ENCODE measurements around the gene C6orf47. TPM values are rescaled to one million over a fixed set of nuclear protein-coding genes. Genes with fewer than 3 reads are reported as not detected.

The C6orf47 gene
- total and polyA plus RNA-seq, 2 donors (not counting 3 experiments of a cell fraction or from before 2014, with no cell fraction given) = 5.8 to 12.8 TPM

GRCh38 chr6:31676322-31676903 lies 15.8 kb upstream of the C6orf47 start:
- TF ChIP-seq CTCF (IDR thresholded peaks at IDR 0.05; ENCODE audit: extremely low read depth in 1 of 2, insufficient read depth in 1 of 2, low read depth in 1 of 2, low read length in 2 of 2) (no peak), FOS (IDR thresholded peaks at IDR 0.05; ENCODE audit: borderline replicate concordance, insufficient read depth, low read length) (no peak), MYC (IDR thresholded peaks at IDR 0.05; ENCODE audit: low read depth, low read length) (no peak), POLR2AphosphoS5 (IDR thresholded peaks at IDR 0.05; ENCODE audit: insufficient read depth, low read depth, low read length) (no peak), EZH2 (IDR thresholded peaks at IDR 0.05; ENCODE audit: borderline replicate concordance, low read depth, low read length, severe bottlenecking) (no peak), JUN (IDR thresholded peaks at IDR 0.05; ENCODE audit: borderline replicate concordance, insufficient read depth, insufficient read length, low read depth) (no peak), POLR2A (IDR thresholded peaks at IDR 0.05; ENCODE audit: low read depth, low read length) (no peak), GATA2 (IDR thresholded peaks at IDR 0.05; ENCODE audit: insufficient read depth, insufficient read length, low read depth, low read length) (no peak)
- TF ChIP-seq, protein P1, sequence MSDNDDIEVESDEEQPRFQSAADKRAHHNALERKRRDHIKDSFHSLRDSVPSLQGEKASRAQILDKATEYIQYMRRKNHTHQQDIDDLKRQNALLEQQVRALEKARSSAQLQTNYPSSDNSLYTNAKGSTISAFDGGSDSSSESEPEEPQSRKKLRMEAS (IDR thresholded peaks at IDR 0.05; ENCODE audit: insufficient read depth, insufficient read length) = no peak
- Histone ChIP-seq H3K4me3 (replicated peaks in 1 of 3; ENCODE audit: insufficient read depth in 1 of 3, low read depth in 1 of 3, low read length in 3 of 3) (no peak overlapping the region), H3K9me1 (replicated peaks; ENCODE audit: control insufficient read depth, extremely low read depth, insufficient read depth, low read length) (no peaks in the 10 kb centered on the region), H3K9ac (replicated peaks; ENCODE audit: extremely low read depth, insufficient read depth, low read length) (no peak overlapping the region), H3K4me1 (ENCODE audit: control insufficient read depth, extremely low read depth, insufficient read depth, low read length) (peaks cover 5% of the 10 kb centered on the region), H3K27me3 (ENCODE audit: control insufficient read depth in 2 of 2, insufficient read depth in 2 of 2, low read length in 2 of 2) (no peaks in the 10 kb centered on the region), H3K36me3 (ENCODE audit: control insufficient read depth in 2 of 2, extremely low read depth in 1 of 2, insufficient read depth in 2 of 2, low read length in 2 of 2) (peaks cover 5 to 16% of the 10 kb centered on the region in 2 experiments), H3K9me3 (replicated peaks; ENCODE audit: control insufficient read depth, insufficient read depth, low read length) (no peaks in the 10 kb centered on the region), H4K20me1 (replicated peaks; ENCODE audit: control insufficient read depth, extremely low read depth, insufficient read depth, low read length) (no peaks in the 10 kb centered on the region), H3K27ac (ENCODE audit: insufficient read depth, low read depth, low read length) (no peak overlapping the region), H2AFZ (ENCODE audit: low read depth, low read length) (no peak overlapping the region), H3K79me2 (ENCODE audit: control insufficient read depth, insufficient read depth, low read length) (no peaks in the 10 kb centered on the region), H3K4me2 (ENCODE audit: insufficient read depth, low read length) (no peak overlapping the region)
- dilution Hi-C loops (cut with MboI; ENCODE audit: extremely low pct_ligation_motif_present, low sequenced_read_pairs) (no loop called here), intact Hi-C loops (cut with micrococcal nuclease) (no loop called here)
- ChIA-PET POLR2A (no interaction called here), CTCF (no interaction called here)
- no TSS peak for BruUV-seq (replicated peaks)
- FAIRE-seq (no peak), DNase-seq (ENCODE audit: low read depth, low spot score) (no peak)

All from endothelial cell of umbilical vein (primary cell).